ENCODE measurements around the gene CHRNA4. TPM values are rescaled to one million over a fixed set of nuclear protein-coding genes. Genes with fewer than 3 reads are reported as not detected.

CHRNA4 gene
- total RNA-seq, 1 donor from 2014 or later, result 0.38 TPM

- no peak for DNase-seq
- H3K4me1 ChIP-seq, result peaks cover 7% of the 10 kb centered on the region
- H3K27ac ChIP-seq (replicated peaks), result no peak overlapping the region
- H3K4me3 ChIP-seq, result no peak overlapping the region
- intact Hi-C loops (cut with micrococcal nuclease), result no loop called here
- H3K36me3 ChIP-seq, result no peaks in the 10 kb centered on the region
- peaks cover 30% of the 10 kb centered on the region for H3K27me3 ChIP-seq (ENCODE audit: low read depth)
- H3K9me3 ChIP-seq (replicated peaks), result no peaks in the 10 kb centered on the region
- TF ChIP-seq CTCF (IDR thresholded peaks at IDR 0.05; ENCODE audit: borderline replicate concordance), result no peak
Observed at GRCh38 chr20:63315240-63315689, 45.9 kb downstream of the CHRNA4 start.

GRCh38 chr20:63314566-63315239 lies 46.4 kb downstream of the CHRNA4 start:
- peaks cover 8% of the 10 kb centered on the region for H3K4me1 ChIP-seq

GRCh38 chr20:63314015-63314471 lies 47.1 kb downstream of the CHRNA4 start:
- H3K4me3 ChIP-seq, result no peak overlapping the region
- H3K9me3 ChIP-seq (replicated peaks), result no peaks in the 10 kb centered on the region
- H3K27ac ChIP-seq (replicated peaks), result no peak overlapping the region
- no peak for TF ChIP-seq CTCF (IDR thresholded peaks at IDR 0.05; ENCODE audit: borderline replicate concordance)
- DNase-seq, result no peak
- intact Hi-C loops (cut with micrococcal nuclease), result no loop called here
- no peaks in the 10 kb centered on the region for H3K36me3 ChIP-seq
- peaks cover 14% of the 10 kb centered on the region for H3K4me1 ChIP-seq
- peaks cover 30% of the 10 kb centered on the region for H3K27me3 ChIP-seq (ENCODE audit: low read depth)

More at GRCh38 chr20:63314566-63315239, 46.4 kb downstream of the CHRNA4 start:
- H3K9me3 ChIP-seq (replicated peaks), result no peaks in the 10 kb centered on the region
- H3K27me3 ChIP-seq (ENCODE audit: low read depth), result peaks cover 30% of the 10 kb centered on the region
- DNase-seq, result no peak
- no peak overlapping the region for H3K4me3 ChIP-seq
- no peak for TF ChIP-seq CTCF (IDR thresholded peaks at IDR 0.05; ENCODE audit: borderline replicate concordance)
- intact Hi-C loops (cut with micrococcal nuclease), result no loop called here
- H3K36me3 ChIP-seq, result no peaks in the 10 kb centered on the region
- H3K27ac ChIP-seq (replicated peaks), result no peak overlapping the region

- intact Hi-C loops (cut with micrococcal nuclease), result no loop called here
- H3K27me3 ChIP-seq (ENCODE audit: low read depth), result peaks cover 31% of the 10 kb centered on the region
- H3K27ac ChIP-seq (replicated peaks), result no peak overlapping the region
- DNase-seq, result no peak
- H3K9me3 ChIP-seq (replicated peaks), result no peaks in the 10 kb centered on the region
- H3K36me3 ChIP-seq, result no peaks in the 10 kb centered on the region
- TF ChIP-seq CTCF (IDR thresholded peaks at IDR 0.05; ENCODE audit: borderline replicate concordance), result no peak
- H3K4me1 ChIP-seq, result peaks cover 14% of the 10 kb centered on the region
- no peak overlapping the region for H3K4me3 ChIP-seq
Observed at GRCh38 chr20:63313349-63314014, 47.7 kb downstream of the CHRNA4 start.

- intact Hi-C loops (cut with micrococcal nuclease), result no loop called here
- H3K9me3 ChIP-seq (replicated peaks), result no peaks in the 10 kb centered on the region
- TF ChIP-seq CTCF (IDR thresholded peaks at IDR 0.05; ENCODE audit: borderline replicate concordance), result no peak
- H3K27ac ChIP-seq (replicated peaks), result no peak overlapping the region
- H3K27me3 ChIP-seq (ENCODE audit: low read depth), result peaks cover 38% of the 10 kb centered on the region
- no peak overlapping the region for H3K4me3 ChIP-seq
- H3K36me3 ChIP-seq, result no peaks in the 10 kb centered on the region
- DNase-seq, result peak; percentile 65
- peaks cover 14% of the 10 kb centered on the region for H3K4me1 ChIP-seq
Observed at GRCh38 chr20:63312690-63313348, 48.3 kb downstream of the CHRNA4 start.
